HG03469 (cell line): Measurements from ENCODE around the gene UNC119B.

Experiments used
- ATAC-seq: cut with Tn5 transposase; IDR thresholded peaks from one replicate; pipeline ENCODE4 v1.9.1; 2021; ENCODE audit warnings: mild to moderate bottlenecking, moderate library complexity, moderate number of reproducible peaks; ENCODE audit not compliant: unreplicated experiment

The UNC119B gene

GRCh38 chr12:120687578-120688289 is 22.5 kb upstream of the UNC119B start:
- no peak for ATAC-seq

- no peak for ATAC-seq
These were observed 21.7 kb upstream of the UNC119B start for GRCh38 chr12:120688527-120689071.

GRCh38 chr12:120689397-120690082 is 20.7 kb upstream of the UNC119B start:
- ATAC-seq = no peak

GRCh38 chr12:120690083-120690450 is 20.2 kb upstream of the UNC119B start:
- ATAC-seq = no peak

- no peak for ATAC-seq
These were observed 19.3 kb upstream of the UNC119B start for GRCh38 chr12:120690978-120691377.

GRCh38 chr12:120692524-120693033 is 17.7 kb upstream of the UNC119B start:
- no peak for ATAC-seq

GRCh38 chr12:120693848-120694247 is 16.4 kb upstream of the UNC119B start:
- no peak for ATAC-seq

GRCh38 chr12:120696626-120697025 is 13.6 kb upstream of the UNC119B start:
- ATAC-seq = no peak

GRCh38 chr12:120697344-120697743 is 12.9 kb upstream of the UNC119B start:
- ATAC-seq = no peak

GRCh38 chr12:120698665-120699064 is 11.6 kb upstream of the UNC119B start:
- ATAC-seq = no peak

- no peak for ATAC-seq
These were observed 10.7 kb upstream of the UNC119B start for GRCh38 chr12:120699553-120699952.

GRCh38 chr12:120700886-120701285 is 9.4 kb upstream of the UNC119B start:
- ATAC-seq = no peak

GRCh38 chr12:120702637-120703036 is 7.6 kb upstream of the UNC119B start:
- ATAC-seq = no peak

- ATAC-seq = no peak
These were observed 6.8 kb upstream of the UNC119B start for GRCh38 chr12:120703311-120703942.

GRCh38 chr12:120705618-120706017 is 4.6 kb upstream of the UNC119B start:
- no peak for ATAC-seq

GRCh38 chr12:120706029-120706428 is 4.2 kb upstream of the UNC119B start:
- no peak for ATAC-seq

- ATAC-seq = no peak
These were observed 1.6 kb upstream of the UNC119B start for GRCh38 chr12:120708651-120709050.

GRCh38 chr12:120710805-120711296 is 593 bp downstream of the UNC119B start:
- ATAC-seq = no peak

- ATAC-seq = no peak
These were observed 1.2 kb downstream of the UNC119B start for GRCh38 chr12:120711411-120711810.

- no peak for ATAC-seq
These were observed 2.4 kb downstream of the UNC119B start for GRCh38 chr12:120712610-120713009.

- ATAC-seq = no peak
These were observed 3.7 kb downstream of the UNC119B start for GRCh38 chr12:120713861-120714482.
